IMR-90 (cell line): Measurements from ENCODE around the gene IGHMBP2. TPM values are rescaled to one million over a fixed set of nuclear protein-coding genes. Genes with fewer than 3 reads are reported as not detected.

Experiments used
- ATAC-seq: fragments of 200-7000 bp; cut with Tn5 transposase; 2 replicates; pipeline ENCODE4 v1.9.1; 2020; ENCODE audit warnings: low read depth, mild to moderate bottlenecking, moderate library complexity
- BruUV-seq: library from RNA; stranded (reverse); fragments of 400-500 nt; replicated peaks from 2 replicates; lab custom pipeline; 2021; lab: Mats Ljungman, UMichigan
- CTCF ChIA-PET: fragments of 300-600 bp; formaldehyde crosslinking; extraction: SDS; loops from one replicate; lab custom pipeline; 2021; ENCODE audit warnings: antibody characterized with exemption; lab: Yijun Ruan, JAX
- POLR2A ChIA-PET: fragments of 300-600 bp; sonication (Branson Sonifier 250); formaldehyde crosslinking; loops from one replicate; lab custom pipeline; 2022; ENCODE audit warnings: antibody characterized with exemption; ENCODE audit not compliant: unreplicated experiment; lab: Charles Lee
- DNase-seq: peaks from one replicate; pipeline ENCODE4 v3.0.0; 2013
- H2AFZ ChIP-seq: replicated peaks from 2 replicates; pipeline ENCODE3; 2013; ENCODE audit warnings: low read length, mild to moderate bottlenecking; ENCODE audit not compliant: poor library complexity
- H2AK5ac ChIP-seq: 2 replicates; pipeline ENCODE4 v1.6.1; 2013; ENCODE audit warnings: low read depth, low read length, inconsistent platforms
- H2AK9ac ChIP-seq: replicated peaks from 2 replicates; pipeline ENCODE3; 2013; ENCODE audit warnings: mild to moderate bottlenecking, low read depth, low read length, moderate library complexity; ENCODE audit not compliant: poor library complexity
- H2BK120ac ChIP-seq: 2 replicates; pipeline ENCODE4 v1.6.1; 2013; ENCODE audit warnings: low read depth, low read length, inconsistent platforms
- H2BK15ac ChIP-seq: 3 replicates; pipeline ENCODE4 v1.6.1; 2013; ENCODE audit warnings: low read depth, low read length, inconsistent platforms
- H2BK20ac ChIP-seq: 2 replicates; pipeline ENCODE4 v1.6.1; 2013; ENCODE audit warnings: low read depth, mild to moderate bottlenecking, inconsistent platforms, low read length, moderate library complexity
- H2BK5ac ChIP-seq: 2 replicates; pipeline ENCODE4 v1.6.1; 2013; ENCODE audit warnings: mild to moderate bottlenecking, low read depth, low read length, inconsistent platforms; ENCODE audit not compliant: poor library complexity, severe bottlenecking
- H3K14ac ChIP-seq: replicated peaks from 2 replicates; pipeline ENCODE4 v1.6.1; 2013; ENCODE audit warnings: low read depth, low read length, inconsistent platforms
- H3K18ac ChIP-seq: 2 replicates; pipeline ENCODE4 v1.6.1; 2013; ENCODE audit warnings: low read depth, low read length, control low read depth
- H3K23ac ChIP-seq: 2 replicates; pipeline ENCODE4 v1.6.1; 2013; ENCODE audit warnings: low read depth, low read length, inconsistent platforms
- H3K27ac ChIP-seq: 2 replicates; pipeline ENCODE4 v1.5.1; 2013; ENCODE audit warnings: mild to moderate bottlenecking, control low read depth, low read length; ENCODE audit not compliant: insufficient read depth
- H3K27me3 ChIP-seq: 2 replicates; pipeline ENCODE4 v1.6.1; 2013; ENCODE audit warnings: low read length; ENCODE audit not compliant: control insufficient read depth, insufficient read depth
- H3K36me3 ChIP-seq: 2 replicates; pipeline ENCODE4 v1.6.1; 2013; ENCODE audit warnings: low read length, mixed read lengths; ENCODE audit not compliant: control insufficient read depth, insufficient read depth
- H3K4ac ChIP-seq: 2 replicates; pipeline ENCODE4 v1.6.1; 2013; ENCODE audit warnings: low read depth, low read length, inconsistent platforms
- H3K4me1 ChIP-seq: 2 replicates; pipeline ENCODE4 v1.6.1; 2013; ENCODE audit warnings: low read length, mixed read lengths; ENCODE audit not compliant: control insufficient read depth, insufficient read depth
- H3K4me2 ChIP-seq: 2 replicates; pipeline ENCODE4 v1.6.1; 2013; ENCODE audit warnings: low read depth, mild to moderate bottlenecking, control low read depth, low read length, moderate library complexity
- H3K4me3 ChIP-seq: 2 replicates; pipeline ENCODE4 v1.5.1; 2013; ENCODE audit warnings: low read depth, mild to moderate bottlenecking, control low read depth, low read length, moderate library complexity; ENCODE audit not compliant: insufficient read depth
- H3K56ac ChIP-seq: 2 replicates; pipeline ENCODE4 v1.6.1; 2013; ENCODE audit warnings: low read length, inconsistent platforms; ENCODE audit not compliant: insufficient read depth; ENCODE audit errors: extremely low read depth
- H3K79me1 ChIP-seq, 2 experiments: 2 replicates each; pipeline ENCODE4 v1.6.1; 2013; ENCODE audit warnings: low read length in 2 of 2, inconsistent platforms in 1 of 2, low read depth in 1 of 2
- H3K9ac ChIP-seq: 2 replicates; pipeline ENCODE4 v1.6.1; 2013; ENCODE audit warnings: low read depth, low read length, control low read depth
- H3K9me1 ChIP-seq: 2 replicates; pipeline ENCODE4 v1.6.1; 2013; ENCODE audit warnings: low read length, inconsistent platforms; ENCODE audit not compliant: insufficient read depth
- H3K9me3 ChIP-seq: 2 replicates; pipeline ENCODE4 v1.6.1; 2013; ENCODE audit warnings: low read length; ENCODE audit not compliant: control insufficient read depth, insufficient read depth
- H4K20me1 ChIP-seq: 2 replicates; pipeline ENCODE4 v1.6.1; 2013; ENCODE audit warnings: low read length, inconsistent platforms; ENCODE audit not compliant: insufficient read depth
- H4K5ac ChIP-seq: 2 replicates; pipeline ENCODE4 v1.6.1; 2013; ENCODE audit warnings: mild to moderate bottlenecking, low read depth, low read length, control low read depth
- H4K8ac ChIP-seq, 2 experiments: 2 replicates each; pipeline ENCODE4 v1.6.1; 2013; ENCODE audit warnings: low read depth in 2 of 2, low read length in 2 of 2, control low read depth in 1 of 2, inconsistent platforms in 1 of 2
- H4K91ac ChIP-seq: 2 replicates; pipeline ENCODE4 v1.6.1; 2013; ENCODE audit warnings: low read depth, low read length, inconsistent platforms; ENCODE audit not compliant: insufficient read depth
- CHD1 ChIP-seq: IDR thresholded peaks from 2 replicates; pipeline ENCODE4 v1.6.1; 2012; ENCODE audit warnings: low read depth, low read length, improper control_type of control experiment
- CTCF ChIP-seq: conservative IDR thresholded peaks from 2 replicates; pipeline ENCODE4 v1.5.1; 2012; ENCODE audit warnings: mild to moderate bottlenecking, low read depth, low read length, improper control_type of control experiment
- ELK1 ChIP-seq: fragments of 150-350 bp; IDR thresholded peaks from 2 replicates; pipeline ENCODE4 v1.6.1; 2016; ENCODE audit warnings: low read depth, mild to moderate bottlenecking, low read length, moderate library complexity, borderline replicate concordance
- FOS ChIP-seq: fragments of 150-350 bp; IDR thresholded peaks from 2 replicates; pipeline ENCODE4 v1.6.1; 2016; ENCODE audit warnings: low read depth, low read length
- MAZ ChIP-seq: IDR thresholded peaks from 2 replicates; pipeline ENCODE4 v1.6.1; 2012; ENCODE audit warnings: low read depth, mild to moderate bottlenecking, low read length, improper control_type of control experiment, moderate library complexity, borderline replicate concordance
- NFE2L2 ChIP-seq: fragments of 150-350 bp; IDR thresholded peaks from 2 replicates; pipeline ENCODE4 v1.6.1; 2016; ENCODE audit warnings: low read depth, mild to moderate bottlenecking, low read length
- RAD21 ChIP-seq: IDR thresholded peaks from 2 replicates; pipeline ENCODE4 v1.6.1; 2012; ENCODE audit warnings: low read length, improper control_type of control experiment
- USF2 ChIP-seq: fragments of 150-350 bp; IDR thresholded peaks from 2 replicates; pipeline ENCODE4 v1.6.1; 2017; ENCODE audit warnings: mild to moderate bottlenecking, antibody characterized with exemption, low read length, low read depth
- WGBS, 2 experiments: methylation state at CpG; one replicate each; pipeline versions ENCODE4 v1.1.5 to v1.1.7; 2013; ENCODE audit warnings: missing lambda C conversion rate in 2 of 2; ENCODE audit not compliant: insufficient read length in 1 of 2; ENCODE audit errors: extremely low coverage in 2 of 2; 5-methylcytosine and 5-hydroxymethylcytosine counted together
- dilution Hi-C: fragments of 300-500 bp; cut with HindIII; formaldehyde crosslinking; loops from one replicate; pipeline ENCODE4 v1.14.3; 2018; ENCODE audit warnings: low sequenced_read_pairs; ENCODE audit not compliant: unreplicated experiment
- in situ Hi-C: fragments of 300-500 bp; cut with MboI; formaldehyde crosslinking; loops from 3 replicates; pipeline ENCODE4 v1.14.3; 2019; ENCODE audit warnings: low sequenced_read_pairs, inconsistent platforms, mixed read lengths
- intact Hi-C: fragments of 100-400 bp; cut with micrococcal nuclease; formaldehyde crosslinking; loops from 2 replicates; pipeline ENCODE4 v1.10.0; 2022
- polyA plus RNA-seq, 3 experiments: library from polyadenylated mRNA; depleted of rRNA; stranded (reverse); fragments of >200 nt; gene quantifications; 2 replicates each; pipeline ENCODE4 v1.2.3, GENCODE V29; 2012; ENCODE audit warnings: low replicate concordance in 1 of 3
- total RNA-seq: library from RNA; depleted of rRNA; stranded (reverse); fragments of >200 nt; gene quantifications from 2 replicates; pipeline ENCODE4 v1.2.3, GENCODE V29; 2012

The IGHMBP2 gene
- total and polyA plus RNA-seq, 2 of the 4 experiments (the other 2 are of a cell fraction) = 4.5 to 11.1 TPM

GRCh38 chr11:68929706-68930570 is 26.2 kb downstream of the IGHMBP2 start:
- Histone ChIP-seq H2BK20ac (no peak overlapping the region), H3K14ac (no peak overlapping the region), H3K9ac (no peak overlapping the region), H2AK9ac (no peak overlapping the region), H3K4me2 (no peak overlapping the region), H2AK5ac (no peak overlapping the region), H3K79me1 (peaks cover 6 to 7% of the 10 kb centered on the region in 2 experiments; a peak in 2 of 4 replicates), H3K9me3 (peaks cover 9% of the 10 kb centered on the region), H4K20me1 (no peaks in the 10 kb centered on the region), H3K27me3 (no peaks in the 10 kb centered on the region), H3K4me1 (no peaks in the 10 kb centered on the region), H4K8ac (no peak overlapping the region), H2AFZ (no peak overlapping the region), H2BK15ac (no peak overlapping the region), H2BK5ac (no peak overlapping the region), H2BK120ac (no peak overlapping the region), H4K5ac (no peak overlapping the region), H3K9me1 (no peaks in the 10 kb centered on the region; the same call in 1 of the 2 replicates), H3K23ac (no peak overlapping the region), H3K4me3 (no peak overlapping the region), H3K4ac (no peak overlapping the region), H3K56ac (no peak overlapping the region), H3K18ac (no peak overlapping the region), H4K91ac (no peak overlapping the region), H3K36me3 (peaks cover 53% of the 10 kb centered on the region), H3K27ac (no peak overlapping the region)
- DNase-seq = no peak
- dilution Hi-C loops (no loop called here), intact Hi-C loops (no loop called here), in situ Hi-C loops (loop anchor here (25.0 kb wide), 1 partner anchor 732 kb away; no protein-coding TSS in a partner anchor)
- ChIA-PET POLR2A (no interaction called here), CTCF (no interaction called here)
- no peak for ATAC-seq
- no TSS peak for BruUV-seq
- TF ChIP-seq NFE2L2 (no peak), USF2 (no peak), CHD1 (no peak), ELK1 (no peak), CTCF (no peak), MAZ (no peak), FOS (no peak), RAD21 (no peak)
- 94% methylated on average over 8 of the region's 20 CpGs; no CpG with 5 or more reads in 1 of the 2 experiments for WGBS, 2 experiments
